T-cell (primary cell): ENCODE data around the gene STK10. TPM values are rescaled to one million over a fixed set of nuclear protein-coding genes. Genes with fewer than 3 reads are reported as not detected.

Source experiments
- ATAC-seq, 4 experiments: fragments of 200-7000 bp in 3 of 4; fragments of 150-1000 bp in 1 of 4; cut with Tn5 transposase; replicated peaks in 1 of 4; 1 replicate in 3 of 4; 2 replicates in 1 of 4; pipeline ENCODE4 v1.10.0; 2021; ENCODE audit warnings: moderate library complexity in 3 of 4, mild to moderate bottlenecking in 2 of 4, moderate number of reproducible peaks in 1 of 4
- CTCF ChIA-PET, 2 donors: fragments of 300-600 bp; sonication (Branson Sonifier 250); formaldehyde crosslinking; loops; one replicate each; lab custom pipeline; 2022; ENCODE audit warnings: antibody characterized with exemption in 2 of 2; lab: Charles Lee
- POLR2A ChIA-PET, 2 donors: fragments of 300-600 bp; sonication (Branson Sonifier 250); formaldehyde crosslinking; loops; one replicate each; lab custom pipeline; 2022; ENCODE audit warnings: antibody characterized with exemption in 2 of 2; lab: Charles Lee
- DNase-seq, 35 experiments: peaks; one replicate each; pipeline versions ENCODE4 v3.0.0 to v3.0.0-alpha.2; 2013 to 2023
- H3K27ac ChIP-seq: one replicate; pipeline ENCODE4 v1.5.1; 2013; ENCODE audit warnings: low read length
- H3K27me3 ChIP-seq, 2 experiments: replicated peaks in 1 of 2; 1 replicate in 1 of 2; 2 replicates in 1 of 2; pipeline versions ENCODE4 v1.6.1 to v1.7.0; 2013; ENCODE audit warnings: low read length in 1 of 2, mixed read lengths in 1 of 2; ENCODE audit not compliant: control insufficient read depth in 2 of 2, insufficient read depth in 2 of 2; ENCODE audit errors: extremely low read depth in 1 of 2
- H3K36me3 ChIP-seq, 2 donors: 1 replicate in 1 of 2; 2 replicates in 1 of 2; pipeline versions ENCODE4 v1.6.1 to v1.7.0; 2013; ENCODE audit warnings: low read length in 1 of 2; ENCODE audit not compliant: control insufficient read depth in 2 of 2, insufficient read depth in 1 of 2; ENCODE audit errors: extremely low read depth in 1 of 2
- H3K4me1 ChIP-seq, 2 experiments: 1 replicate in 1 of 2; 2 replicates in 1 of 2; pipeline versions ENCODE4 v1.6.1 to v1.7.0; 2013; ENCODE audit warnings: low read length in 2 of 2, mixed read lengths in 1 of 2; ENCODE audit not compliant: insufficient read depth in 2 of 2, control insufficient read depth in 1 of 2; ENCODE audit errors: extremely low read depth in 1 of 2
- H3K4me3 ChIP-seq, 2 donors: 1 replicate in 1 of 2; 2 replicates in 1 of 2; pipeline versions ENCODE4 v1.5.1 to v1.7.0; 2013; ENCODE audit warnings: mild to moderate bottlenecking in 2 of 2, low read length in 1 of 2, moderate library complexity in 1 of 2; ENCODE audit not compliant: control insufficient read depth in 1 of 2; ENCODE audit errors: extremely low read depth in 1 of 2
- H3K9me3 ChIP-seq: 2 replicates; pipeline ENCODE4 v1.7.0; 2013
- H3K27ac Mint-ChIP-seq, 2 donors: one replicate each; pipeline ENCODE4 v1.8.0; 2020 to 2021; ENCODE audit warnings: mild to moderate bottlenecking in 2 of 2, mixed read lengths in 2 of 2
- H3K27me3 Mint-ChIP-seq, 2 donors: one replicate each; pipeline ENCODE4 v1.8.0; 2021 to 2022; ENCODE audit warnings: mixed read lengths in 2 of 2
- H3K36me3 Mint-ChIP-seq: one replicate; pipeline ENCODE4 v1.8.0; 2021; ENCODE audit warnings: mixed read lengths
- H3K4me1 Mint-ChIP-seq, 3 donors: one replicate each; pipeline ENCODE4 v1.8.0; 2020 to 2022; ENCODE audit warnings: mixed read lengths in 3 of 3, mild to moderate bottlenecking in 1 of 3
- H3K4me3 Mint-ChIP-seq, 3 donors: one replicate each; pipeline ENCODE4 v1.8.0; 2020 to 2022; ENCODE audit warnings: mild to moderate bottlenecking in 3 of 3, mixed read lengths in 3 of 3, moderate library complexity in 3 of 3
- H3K9me3 Mint-ChIP-seq, 3 donors: one replicate each; pipeline ENCODE4 v1.8.0; 2020 to 2022; ENCODE audit warnings: mixed read lengths in 3 of 3
- WGBS: methylation state at CpG from one replicate; pipeline ENCODE4 v1.1.5; 2013; ENCODE audit warnings: missing lambda C conversion rate; ENCODE audit not compliant: insufficient coverage; 5-methylcytosine and 5-hydroxymethylcytosine counted together
- total RNA-seq, 35 experiments: library from RNA in 6 of 35; stranded (reverse) in 6 of 35; fragments of 120-200 nt in 1 of 35; gene quantifications; one replicate each; pipeline versions ENCODE4 v1.2.1 to v1.2.4 and lab custom pipeline; 2013 to 2026

The STK10 gene
- total RNA-seq, 5 donors from 2014 or later (not counting 1 experiment from before 2014, with no cell fraction given) = 305 to 437 (median 331) TPM

DNA sequence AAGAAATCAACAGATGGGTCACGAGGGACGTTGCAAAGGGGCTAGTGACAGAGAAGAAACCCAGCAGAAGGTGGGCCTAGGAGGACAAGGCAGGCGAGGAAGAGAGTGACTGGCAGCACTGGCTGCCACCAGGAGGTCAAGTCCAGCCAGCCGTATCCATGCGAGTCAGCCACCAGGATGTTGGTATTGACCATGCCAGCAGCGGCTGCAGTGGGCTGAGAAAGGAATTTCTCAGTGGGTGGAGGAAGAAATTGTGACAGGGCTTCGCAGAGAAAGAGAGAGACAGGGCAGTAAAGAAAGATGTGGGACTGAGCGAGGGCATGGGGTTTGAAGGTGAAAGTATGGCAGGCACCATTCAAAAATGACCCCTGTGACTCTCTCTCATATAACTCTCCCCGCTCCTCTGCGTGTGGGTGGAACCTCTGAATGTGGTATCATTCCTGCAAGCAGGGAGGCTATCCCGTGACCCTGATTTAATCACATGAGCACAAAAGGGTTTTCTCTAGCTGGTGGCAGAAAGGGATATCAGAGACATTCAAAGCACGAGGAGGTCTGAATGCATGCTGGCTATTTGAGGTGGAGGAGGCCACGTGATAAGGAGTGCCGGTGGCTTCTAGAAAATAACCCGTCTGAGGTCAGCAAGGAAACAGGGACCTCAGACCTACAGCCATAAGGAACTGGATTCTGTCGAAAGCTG, 136.2 kb downstream of the STK10 start:
- Histone ChIP-seq H3K27ac (no peak overlapping the region), H3K27me3 (no peaks in the 10 kb centered on the region), H3K9me3 (no peaks in the 10 kb centered on the region), H3K4me3 (no peak overlapping the region), H3K4me1 (no peaks in the 10 kb centered on the region), H3K36me3 (peaks cover 30 to 96% of the 10 kb centered on the region in 2 donors)
- ATAC-seq (no peak), DNase-seq (no peak)
- Mint-ChIP-seq H3K27me3 (no peaks in the 10 kb centered on the region), H3K4me3 (no peak overlapping the region), H3K27ac (peak overlapping the region; percentile 53 to 55), H3K4me1 (peaks cover 8 to 25% (median 15%) of the 10 kb centered on the region in 3 donors), H3K36me3 (peaks cover 65% of the 10 kb centered on the region), H3K9me3 (no peaks in the 10 kb centered on the region)
- whole genome bisulfite sequencing = 90% methylated on average over 12 of the region's 16 CpGs
- CTCF ChIA-PET = no interaction called here
- POLR2A ChIA-PET = no interaction called here

DNA sequence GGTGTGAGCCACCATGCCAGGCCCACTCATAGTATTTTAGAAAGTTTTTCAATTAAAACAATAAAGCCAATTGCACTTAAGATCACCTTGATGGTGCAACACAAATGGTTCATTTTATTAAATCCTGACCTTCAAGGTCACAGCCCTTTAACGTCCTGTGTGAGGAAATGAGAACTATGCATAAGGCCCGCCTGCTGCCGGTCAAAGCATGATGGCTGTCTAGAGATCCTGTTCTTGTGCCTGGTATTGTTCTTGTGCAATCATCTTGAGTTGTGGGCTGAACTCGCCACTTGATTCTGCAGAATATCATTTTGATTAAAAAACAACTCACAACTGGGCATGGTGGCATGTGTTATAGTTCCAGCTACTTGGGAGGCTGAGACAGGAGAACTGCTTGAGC, 137.9 kb downstream of the STK10 start:
- WGBS = 60% methylated on average over 1 of the region's 4 CpGs
- H3K9me3 ChIP-seq = no peaks in the 10 kb centered on the region
- POLR2A ChIA-PET = interaction anchor here in 1 of 2 donors (0.6 kb wide), 1 partner anchor 62 kb away, joined by 3 read pairs; no protein-coding TSS in a partner anchor
- ATAC-seq (no peak), DNase-seq (no peak)
- Mint-ChIP-seq H3K9me3 (no peaks in the 10 kb centered on the region), H3K4me1 (peaks cover 5 to 12% (median 7%) of the 10 kb centered on the region in 3 donors), H3K36me3 (peaks cover 58% of the 10 kb centered on the region), H3K4me3 (no peak overlapping the region), H3K27ac (peak overlapping the region in 1 of 2 donors; percentile 58), H3K27me3 (no peaks in the 10 kb centered on the region)
- H3K4me1 ChIP-seq = no peaks in the 10 kb centered on the region
- peaks cover 30 to 99% of the 10 kb centered on the region in 2 donors for H3K36me3 ChIP-seq
- no peak overlapping the region for H3K4me3 ChIP-seq
- H3K27me3 ChIP-seq = no peaks in the 10 kb centered on the region
- H3K27ac ChIP-seq = no peak overlapping the region
- CTCF ChIA-PET = interaction anchor here (0.6 to 0.9 kb wide), 4 partner anchors 73 to 185 kb away, joined by 3 to 7 read pairs (median 3); no protein-coding TSS in a partner anchor

DNA sequence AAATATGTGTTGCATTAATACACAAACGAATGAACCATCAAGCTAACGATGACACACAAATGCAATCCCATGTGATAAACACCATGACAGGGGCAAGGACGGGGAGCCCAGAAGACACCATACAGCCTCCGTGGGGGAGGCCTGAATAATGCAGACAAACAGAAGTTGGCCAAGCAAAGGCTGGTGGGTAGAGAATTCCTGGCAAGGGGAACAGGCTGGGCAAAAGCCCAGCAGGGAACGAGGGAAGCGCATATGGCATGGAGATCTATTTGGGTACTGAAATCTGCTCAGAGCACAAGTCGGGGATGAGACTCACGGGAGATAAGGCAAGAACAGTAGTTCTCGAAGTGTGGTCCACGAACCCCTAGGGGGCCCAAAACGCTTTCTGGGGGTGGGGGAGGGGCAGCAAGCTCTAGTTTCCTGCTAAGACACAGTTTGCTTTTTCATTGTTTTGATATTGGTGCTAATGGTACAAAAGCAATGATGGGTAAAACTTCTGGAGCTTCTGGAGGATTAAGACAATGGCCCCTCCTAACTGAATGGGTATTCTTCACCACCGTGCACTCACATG, 138.7 kb downstream of the STK10 start:
- 95% methylated on average over 8 of the region's 12 CpGs for WGBS
- Histone ChIP-seq H3K27me3 (no peaks in the 10 kb centered on the region), H3K4me3 (no peak overlapping the region), H3K4me1 (no peaks in the 10 kb centered on the region), H3K36me3 (peaks cover 32 to 99% of the 10 kb centered on the region in 2 donors), H3K9me3 (no peaks in the 10 kb centered on the region), H3K27ac (no peak overlapping the region)
- CTCF ChIA-PET = interaction anchor here (0.7 to 0.9 kb wide), 2 partner anchors 179 to 184 kb away, joined by 5 to 7 read pairs; no protein-coding TSS in a partner anchor
- no peaks in the 10 kb centered on the region for H3K9me3 Mint-ChIP-seq
- H3K27ac Mint-ChIP-seq = peak overlapping the region; percentile 71 to 77
- ATAC-seq = no peak
- H3K4me3 Mint-ChIP-seq = no peak overlapping the region
- DNase-seq = peak in 1 of 35 experiments; percentile 21
- H3K4me1 Mint-ChIP-seq = peaks cover 5 to 12% (median 8%) of the 10 kb centered on the region in 3 donors
- POLR2A ChIA-PET = no interaction called here
- H3K27me3 Mint-ChIP-seq = no peaks in the 10 kb centered on the region
- H3K36me3 Mint-ChIP-seq = peaks cover 63% of the 10 kb centered on the region

DNA sequence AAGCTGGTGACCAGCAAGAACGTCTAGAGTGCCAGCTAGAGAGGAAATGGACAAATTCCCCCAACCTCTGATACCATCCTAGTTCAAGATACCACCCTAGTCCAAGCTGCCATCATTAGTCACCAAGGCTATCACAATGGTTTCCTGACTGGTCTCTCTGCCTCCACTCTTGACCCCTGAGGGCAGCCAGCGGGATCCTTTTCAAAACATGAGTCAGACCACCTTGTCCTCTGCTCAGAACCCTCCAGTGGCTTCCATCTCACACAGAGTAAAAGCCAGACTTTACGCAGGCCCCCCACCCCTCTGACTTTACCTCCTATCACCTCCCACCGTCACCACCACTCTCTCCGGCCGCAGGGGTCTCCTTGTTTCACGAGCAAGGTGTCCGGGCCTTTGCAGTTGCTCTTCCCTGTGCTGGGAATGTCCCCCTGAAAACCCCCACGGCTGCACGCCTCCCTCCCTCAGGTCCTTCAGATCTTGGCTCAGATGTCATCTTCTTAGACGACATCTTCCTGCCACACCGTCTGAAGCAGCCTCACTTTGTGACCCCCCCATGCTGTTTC, 139.4 kb downstream of the STK10 start:
- Histone ChIP-seq H3K27ac (no peak overlapping the region), H3K27me3 (no peaks in the 10 kb centered on the region), H3K9me3 (no peaks in the 10 kb centered on the region), H3K4me1 (no peaks in the 10 kb centered on the region), H3K36me3 (peaks cover 29 to 99% of the 10 kb centered on the region in 2 donors), H3K4me3 (no peak overlapping the region)
- ChIA-PET POLR2A (no interaction called here), CTCF (interaction anchor here in 1 of 2 donors (0.6 to 0.7 kb wide), 2 partner anchors 10 to 180 kb away, joined by 3 to 5 read pairs; no protein-coding TSS in a partner anchor)
- DNase-seq (no peak), ATAC-seq (no peak)
- no peak overlapping the region for H3K4me3 Mint-ChIP-seq
- H3K4me1 Mint-ChIP-seq = peaks cover 5 to 12% (median 8%) of the 10 kb centered on the region in 3 donors
- H3K9me3 Mint-ChIP-seq = no peaks in the 10 kb centered on the region
- no peaks in the 10 kb centered on the region for H3K27me3 Mint-ChIP-seq
- WGBS = 95% methylated on average over 12 of the region's 12 CpGs
- peak overlapping the region; percentile 77 to 80 for H3K27ac Mint-ChIP-seq
- peaks cover 67% of the 10 kb centered on the region for H3K36me3 Mint-ChIP-seq

DNA sequence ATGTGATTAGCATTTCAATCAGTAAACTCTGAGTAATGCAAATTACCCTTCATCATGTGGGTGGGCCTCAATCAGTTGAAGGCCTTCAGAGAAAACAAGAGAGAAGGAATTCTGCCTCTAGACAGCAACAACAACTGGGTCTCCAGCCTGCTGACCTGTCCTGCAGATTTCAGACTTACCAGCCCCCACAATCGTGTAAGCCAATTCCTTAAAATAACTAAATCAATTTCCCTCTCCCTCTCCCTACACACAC, 139.9 kb downstream of the STK10 start:
- ChIA-PET CTCF (interaction anchor here in 1 of 2 donors (0.7 kb wide), 1 partner anchor 12 kb away, joined by 7 read pairs; no protein-coding TSS in a partner anchor), POLR2A (no interaction called here)
- ATAC-seq = no peak
- Histone ChIP-seq H3K9me3 (no peaks in the 10 kb centered on the region), H3K27ac (no peak overlapping the region), H3K4me1 (no peaks in the 10 kb centered on the region), H3K4me3 (no peak overlapping the region), H3K27me3 (no peaks in the 10 kb centered on the region), H3K36me3 (peaks cover 30 to 98% of the 10 kb centered on the region in 2 donors)
- peaks cover 8 to 12% (median 8%) of the 10 kb centered on the region in 3 donors for H3K4me1 Mint-ChIP-seq
- H3K36me3 Mint-ChIP-seq = peaks cover 64% of the 10 kb centered on the region
- H3K9me3 Mint-ChIP-seq = no peaks in the 10 kb centered on the region
- H3K27ac Mint-ChIP-seq = peak overlapping the region in 1 of 2 donors; percentile 44
- no peak overlapping the region for H3K4me3 Mint-ChIP-seq
- WGBS = 83% methylated on average over 1 of the region's 1 CpG
- no peak for DNase-seq
- no peaks in the 10 kb centered on the region for H3K27me3 Mint-ChIP-seq

DNA sequence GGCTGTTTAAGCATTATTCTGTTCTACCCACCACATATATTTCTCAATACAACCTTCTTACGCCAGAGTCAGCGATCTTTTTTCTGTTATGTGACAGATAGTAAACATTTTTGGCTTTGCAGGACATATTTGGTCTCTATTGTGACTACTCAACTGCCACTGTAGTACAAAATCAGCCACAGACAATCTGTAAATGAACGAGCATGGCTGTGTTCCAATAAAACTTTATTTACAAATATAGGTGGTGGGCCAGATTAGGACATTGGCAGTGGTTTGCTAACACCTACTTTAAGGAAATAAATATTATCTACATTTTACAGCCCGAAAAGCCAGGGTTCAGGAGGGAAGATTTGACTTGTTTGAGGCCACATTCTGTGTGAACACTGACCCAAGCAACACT, 141.4 kb downstream of the STK10 start:
- no peak overlapping the region for H3K27ac ChIP-seq
- POLR2A ChIA-PET = interaction anchor here in 1 of 2 donors (0.6 kb wide), 1 partner anchor 110 kb away, joined by 5 read pairs; no protein-coding TSS in a partner anchor
- H3K36me3 Mint-ChIP-seq = peaks cover 55% of the 10 kb centered on the region

More for the DNA sequence above, 141.4 kb downstream of the STK10 start:
- H3K4me1 ChIP-seq = no peaks in the 10 kb centered on the region
- no CpG with 5 or more reads among the region's 4 CpGs for WGBS
- CTCF ChIA-PET = no interaction called here
- ATAC-seq = no peak
- Mint-ChIP-seq H3K4me3 (no peak overlapping the region), H3K27me3 (no peaks in the 10 kb centered on the region), H3K27ac (peak overlapping the region in 1 of 2 donors; percentile 1), H3K9me3 (no peaks in the 10 kb centered on the region), H3K4me1 (peaks cover 8 to 12% (median 8%) of the 10 kb centered on the region in 3 donors)
- H3K27me3 ChIP-seq = no peaks in the 10 kb centered on the region
- H3K4me3 ChIP-seq = no peak overlapping the region
- no peaks in the 10 kb centered on the region for H3K9me3 ChIP-seq
- DNase-seq = no peak
- H3K36me3 ChIP-seq = peaks cover 28 to 83% of the 10 kb centered on the region in 2 donors
